Hematopoietic multipotent progenitor cell treated with erythropoietin and hydrocortisone succinate and interleukin-3 and kit ligand, for 15 days (in vitro differentiated cells): ENCODE results near the gene MCEMP1.
A peak's percentile ranks its signal among the peaks of the same experiment; 100 is the strongest.

Source experiments
- DNase-seq: peaks from one replicate; pipeline ENCODE4 v3.0.0-alpha.2; 2015; ENCODE audit warnings: low spot score

Gene MCEMP1

DNA sequence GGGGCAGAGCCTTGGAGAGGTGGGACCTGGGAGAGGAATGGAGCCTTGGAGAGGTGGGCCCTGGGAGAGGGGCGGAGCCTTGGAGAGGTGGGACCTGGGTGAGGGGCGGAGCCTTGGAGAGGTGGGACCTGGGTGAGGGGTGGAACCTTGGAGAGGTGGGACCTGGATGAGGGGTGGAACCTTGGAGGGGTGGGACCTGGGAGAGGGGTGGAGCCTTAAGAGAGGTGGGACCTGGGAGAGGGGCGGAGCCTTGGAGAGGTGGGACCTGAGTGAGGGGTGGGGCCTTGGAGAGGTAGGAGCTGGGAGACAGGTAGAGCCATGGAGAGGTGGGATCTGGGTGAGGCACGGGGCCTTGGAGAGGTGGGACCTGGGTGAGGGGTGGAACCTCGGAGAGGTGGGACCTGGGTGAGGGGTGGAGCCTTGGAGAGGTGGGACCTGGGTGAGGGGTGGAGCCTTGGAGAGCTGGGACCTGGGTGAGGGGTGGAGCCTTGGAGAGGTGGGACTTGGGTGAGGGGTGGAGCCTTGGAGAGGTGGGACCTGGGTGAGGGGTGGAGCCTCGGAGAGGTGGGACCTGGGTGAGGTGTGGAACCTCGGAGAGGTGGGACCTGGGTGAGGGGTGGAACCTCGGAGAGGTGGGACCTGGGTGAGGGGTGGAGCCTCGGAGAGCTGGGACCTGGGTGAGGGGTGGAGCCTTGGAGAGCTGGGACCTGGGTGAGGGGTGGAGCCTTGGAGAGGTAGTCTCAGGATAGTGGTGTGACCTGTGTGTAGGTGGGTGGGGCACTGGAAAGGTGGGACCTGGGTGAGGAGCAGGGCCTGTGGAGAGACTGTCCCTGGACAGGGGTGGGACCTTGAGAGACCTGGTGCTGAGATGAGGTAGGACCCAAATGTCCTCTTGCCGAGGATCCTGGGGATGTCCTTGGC is 33.0 kb upstream of the MCEMP1 start:
- DNase-seq = peak; percentile 48

GRCh38 chr19:7644550-7644877 is 32.4 kb upstream of the MCEMP1 start:
- no peak for DNase-seq

GRCh38 chr19:7645163-7645562 is 31.7 kb upstream of the MCEMP1 start:
- no peak for DNase-seq

DNA sequence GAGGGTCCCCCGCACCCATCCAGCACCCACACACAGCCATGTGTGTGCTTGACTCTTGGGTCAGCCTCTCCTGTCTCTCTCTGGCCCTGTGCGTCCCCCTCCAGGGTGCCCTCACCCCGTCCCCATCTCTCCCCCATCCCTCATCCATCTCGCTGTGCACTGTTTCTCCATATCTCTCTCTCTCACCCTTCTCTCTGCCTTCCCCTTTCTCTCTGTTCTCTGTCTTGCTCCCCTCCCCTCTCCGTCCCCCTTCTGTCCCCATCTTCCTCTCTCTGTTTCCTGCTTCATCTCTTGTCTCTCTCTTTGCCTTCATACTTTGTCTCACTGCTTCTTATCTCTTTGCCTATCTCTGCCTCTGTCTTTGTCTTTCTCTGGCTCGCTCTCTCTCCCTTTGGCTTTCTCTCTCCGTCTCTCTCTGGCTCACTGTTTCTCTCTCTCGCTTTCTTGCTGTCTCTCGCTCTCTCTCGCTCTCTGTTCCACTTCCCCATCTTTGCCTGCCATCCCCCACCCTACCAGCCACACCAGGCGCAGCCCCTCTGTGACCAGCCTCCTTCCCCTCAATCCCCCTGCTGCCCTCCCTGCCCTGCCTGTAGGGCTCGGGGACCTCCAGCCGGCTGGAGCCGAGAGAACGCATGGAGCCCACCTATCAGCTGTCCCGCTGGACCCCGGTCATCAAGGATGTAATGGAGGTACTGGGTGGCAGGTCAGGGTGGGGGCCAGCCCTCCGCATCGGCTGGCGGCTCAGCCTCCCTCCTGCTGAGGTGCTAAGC is 31.0 kb upstream of the MCEMP1 start:
- no peak for DNase-seq

- no peak for DNase-seq
These were observed 30.5 kb upstream of the MCEMP1 start for GRCh38 chr19:7646426-7646700.

- no peak for DNase-seq
These were observed 29.7 kb upstream of the MCEMP1 start for GRCh38 chr19:7647156-7647555.

- peak; percentile 63 for DNase-seq
These were observed 28.4 kb upstream of the MCEMP1 start for GRCh38 chr19:7648265-7649014.

DNA sequence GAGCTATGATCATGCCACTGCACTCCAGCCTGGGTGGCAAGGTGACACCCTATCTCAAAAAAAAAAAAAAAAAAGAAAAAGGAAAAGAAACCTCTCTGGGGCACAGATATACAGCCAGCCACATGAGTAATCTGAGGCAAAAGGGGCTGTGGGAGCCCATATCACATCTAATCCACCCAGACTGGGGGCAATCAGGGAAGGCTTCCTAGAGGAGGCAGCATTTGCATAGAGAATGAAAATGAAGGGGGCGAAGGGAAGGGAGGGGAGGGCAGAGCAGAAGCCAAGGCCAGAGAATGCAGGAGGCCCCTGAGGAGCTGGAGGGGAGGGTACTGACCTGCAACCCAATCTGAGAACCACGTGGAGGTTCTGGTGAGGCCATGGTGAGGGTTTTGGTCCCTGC is 26.7 kb upstream of the MCEMP1 start:
- no peak for DNase-seq

GRCh38 chr19:7652061-7652641 is 24.7 kb upstream of the MCEMP1 start:
- peak; percentile 86 for DNase-seq

- DNase-seq = no peak
These were observed 22.5 kb upstream of the MCEMP1 start for GRCh38 chr19:7654401-7654800.

DNA sequence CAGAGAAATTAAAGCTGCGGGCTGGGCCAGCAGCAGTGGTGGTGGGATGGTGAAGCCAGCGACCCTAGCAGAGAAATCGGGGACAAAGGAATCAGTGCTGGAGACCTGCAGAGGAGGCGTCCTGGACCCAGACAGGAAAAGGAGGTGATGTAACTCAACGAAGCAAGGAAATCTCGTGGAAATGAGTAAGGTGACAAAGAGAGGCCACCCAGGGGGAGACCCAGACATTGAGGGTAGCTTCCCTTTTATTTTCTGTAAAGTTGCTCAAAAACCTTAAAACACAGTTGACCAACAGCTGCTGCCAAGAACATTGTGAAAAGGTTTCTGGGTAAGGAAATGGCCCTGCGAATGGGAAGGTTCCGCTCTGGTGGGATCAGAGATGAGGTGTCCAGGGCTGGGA is 21.3 kb upstream of the MCEMP1 start:
- DNase-seq = no peak

DNA sequence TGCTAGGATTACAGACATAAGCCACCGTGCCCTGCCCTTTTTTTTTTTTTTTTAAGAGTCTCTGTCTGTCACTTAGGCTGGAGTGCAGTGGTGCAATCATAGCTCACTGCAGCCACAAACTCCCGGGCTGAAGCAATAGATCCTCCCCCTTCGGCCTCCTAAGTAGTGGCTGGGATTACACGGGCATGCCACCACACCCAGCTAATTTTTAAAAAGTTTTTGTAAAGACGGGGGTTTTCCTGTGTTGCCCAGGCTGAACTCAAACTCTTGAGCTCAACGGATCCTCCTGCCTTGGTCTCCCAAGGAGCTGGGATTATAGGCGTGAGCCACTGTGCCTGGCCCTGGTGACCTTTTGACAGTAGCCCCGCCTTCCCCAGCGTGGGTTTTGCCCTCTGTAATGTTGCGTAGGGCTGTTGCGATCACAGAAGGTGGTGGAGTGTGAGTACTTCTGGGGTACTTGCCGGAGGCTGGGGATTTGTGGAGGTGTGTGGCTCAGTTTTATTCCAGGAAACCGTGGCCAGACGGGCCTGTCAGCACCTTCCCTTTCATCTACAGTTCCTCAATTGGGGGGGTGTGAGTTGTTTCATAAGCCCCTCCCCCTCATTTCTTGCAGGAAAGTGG is 19.6 kb upstream of the MCEMP1 start:
- DNase-seq = no peak

- no peak for DNase-seq
These were observed 18.6 kb upstream of the MCEMP1 start for GRCh38 chr19:7658219-7658686.

GRCh38 chr19:7661744-7662538 is 14.9 kb upstream of the MCEMP1 start:
- DNase-seq = no peak

GRCh38 chr19:7662657-7663056 is 14.2 kb upstream of the MCEMP1 start:
- DNase-seq = no peak

DNA sequence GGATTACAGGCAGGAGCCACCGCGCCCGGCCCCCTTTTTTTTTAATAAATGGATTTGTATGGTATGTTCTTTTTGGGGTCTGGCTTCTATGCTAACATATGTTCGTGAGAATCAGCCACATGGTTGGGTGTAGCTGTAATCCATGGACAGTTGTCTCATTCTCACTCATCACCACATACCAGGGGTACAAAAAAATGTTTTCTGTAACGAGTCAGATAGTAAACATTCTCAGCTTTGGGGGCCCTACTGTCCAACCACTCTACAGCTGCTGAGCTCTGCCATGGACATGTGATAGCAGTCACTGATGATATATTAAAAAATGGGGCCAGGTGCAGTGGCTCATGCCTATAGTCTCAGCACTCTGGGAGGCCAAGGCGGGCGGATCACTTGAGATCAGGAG is 13.2 kb upstream of the MCEMP1 start:
- DNase-seq = no peak

GRCh38 chr19:7665076-7665475 is 11.8 kb upstream of the MCEMP1 start:
- no peak for DNase-seq

- no peak for DNase-seq
These were observed 8.0 kb upstream of the MCEMP1 start, which contains the start of gene RETN for GRCh38 chr19:7668842-7669241. Gene RETN (plus strand): TSS chr19:7669049. CDS start chr19:7669327, 278 bp downstream.

DNA sequence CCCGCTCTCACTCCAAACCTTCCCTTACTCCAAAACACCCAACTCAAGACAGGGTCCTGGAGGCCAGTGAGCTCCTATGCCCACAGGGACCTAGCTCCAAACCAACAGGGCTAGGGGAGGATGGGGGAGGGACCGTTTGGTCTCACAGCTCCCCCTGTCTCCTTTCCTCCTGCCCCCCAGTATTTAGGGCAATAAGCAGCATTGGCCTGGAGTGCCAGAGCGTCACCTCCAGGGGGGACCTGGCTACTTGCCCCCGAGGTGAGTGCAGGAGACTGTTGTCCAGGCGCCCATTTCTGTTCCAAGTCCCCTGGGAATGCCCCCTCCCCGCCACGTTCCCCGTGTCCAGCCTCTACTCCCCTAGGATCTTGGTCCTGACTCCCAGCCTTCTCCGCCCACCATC is 7.2 kb upstream of the MCEMP1 start:
- no peak for DNase-seq

DNA sequence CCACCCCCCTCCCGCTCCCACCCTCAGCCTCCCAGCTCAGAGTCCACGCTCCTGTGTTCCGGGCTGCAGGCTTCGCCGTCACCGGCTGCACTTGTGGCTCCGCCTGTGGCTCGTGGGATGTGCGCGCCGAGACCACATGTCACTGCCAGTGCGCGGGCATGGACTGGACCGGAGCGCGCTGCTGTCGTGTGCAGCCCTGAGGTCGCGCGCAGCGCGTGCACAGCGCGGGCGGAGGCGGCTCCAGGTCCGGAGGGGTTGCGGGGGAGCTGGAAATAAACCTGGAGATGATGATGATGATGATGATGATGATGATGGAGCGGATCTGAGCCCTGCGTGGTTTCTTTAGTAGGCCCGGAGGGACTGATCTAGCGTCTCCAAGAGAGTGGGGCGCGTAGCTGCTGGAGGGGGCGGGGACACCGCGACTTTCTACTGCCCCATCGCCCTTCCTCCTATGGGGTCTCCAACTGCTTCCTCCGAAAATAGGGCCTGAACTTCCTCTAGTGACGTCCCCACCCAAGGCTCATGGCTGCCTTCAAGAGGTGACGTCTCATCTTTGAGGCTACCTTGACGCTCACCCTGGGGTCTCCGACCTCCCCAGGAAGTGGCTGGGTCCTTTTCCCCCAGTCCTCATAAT is 6.6 kb upstream of the MCEMP1 start:
- no peak for DNase-seq

DNA sequence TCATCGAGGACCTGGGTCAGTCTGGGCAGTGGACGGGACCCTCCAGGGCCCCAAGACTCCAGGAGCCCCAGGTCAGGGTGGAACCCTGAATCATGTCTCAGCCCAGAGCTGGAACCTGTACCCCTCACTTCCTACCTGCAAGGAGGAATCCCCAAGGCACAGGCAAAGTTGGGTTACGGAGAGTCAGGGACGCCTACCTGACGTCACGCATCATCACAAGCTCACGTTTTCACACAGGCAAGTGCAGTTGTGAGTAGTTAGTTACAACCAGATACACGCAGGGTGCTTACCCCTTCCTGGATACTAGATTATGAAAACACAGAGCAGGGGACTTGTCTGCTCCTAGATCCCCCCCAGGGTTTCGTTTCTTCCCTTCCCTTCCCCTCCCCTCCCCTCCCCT is 6.1 kb upstream of the MCEMP1 start:
- no peak for DNase-seq
